ENCODE data around the gene NANP.
"Not testable (repeated sequence)": the region's sequence is repeated elsewhere in the genome, so short reads cannot be mapped to it uniquely, and the experiment has no call there.

Gene NANP

GRCh38 chr20:25605148-25605547, 18.7 kb downstream of the NANP start:
- no peak for DNase-seq

GRCh38 chr20:25604611-25605010, 19.2 kb downstream of the NANP start:
- DNase-seq = no peak

GRCh38 chr20:25602914-25603309, 20.9 kb downstream of the NANP start:
- not testable (repeated sequence) for DNase-seq

- DNase-seq = not testable (repeated sequence)
Measured at GRCh38 chr20:25602191-25602913, 21.5 kb downstream of the NANP start.

- DNase-seq = no peak
Measured at GRCh38 chr20:25601659-25602058, 22.2 kb downstream of the NANP start.

- no peak for DNase-seq
Measured at GRCh38 chr20:25600632-25601031, 23.2 kb downstream of the NANP start.

GRCh38 chr20:25592135-25592852, 31.5 kb downstream of the NANP start:
- no peak for DNase-seq

- DNase-seq = not testable (repeated sequence)
Measured at GRCh38 chr20:25590778-25591177, 33.0 kb downstream of the NANP start.

- no peak for DNase-seq
Measured at GRCh38 chr20:25588491-25588890, 35.3 kb downstream of the NANP start.

GRCh38 chr20:25587536-25587935, 36.3 kb downstream of the NANP start:
- no peak for DNase-seq

- DNase-seq = no peak
Measured at GRCh38 chr20:25586877-25587276, 36.9 kb downstream of the NANP start.

- peak; percentile 34 for DNase-seq
Measured at GRCh38 chr20:25584905-25585704, 38.7 kb downstream of the NANP start, which contains the start of gene NINL. TSS of gene NINL (minus strand) at chr20:25585531. CDS start at chr20:25526587, 58,944 bp downstream.

- DNase-seq = not testable (repeated sequence)
Measured at GRCh38 chr20:25583607-25584006, 40.2 kb downstream of the NANP start.

GRCh38 chr20:25580711-25581110, 43.1 kb downstream of the NANP start:
- no peak for DNase-seq

GRCh38 chr20:25579081-25579770, 44.6 kb downstream of the NANP start:
- DNase-seq = no peak

GRCh38 chr20:25576783-25577530, 46.9 kb downstream of the NANP start:
- no peak for DNase-seq

GRCh38 chr20:25574411-25574810, 49.4 kb downstream of the NANP start:
- peak; percentile 10 for DNase-seq

GRCh38 chr20:25573288-25574251, 50.2 kb downstream of the NANP start:
- no peak for DNase-seq

- DNase-seq = no peak
Measured at GRCh38 chr20:25571817-25572216, 52.0 kb downstream of the NANP start.

- no peak for DNase-seq
Measured at GRCh38 chr20:25571240-25571639, 52.6 kb downstream of the NANP start.

- no peak for DNase-seq
Measured at GRCh38 chr20:25570148-25570530, 53.7 kb downstream of the NANP start.

Measured in hematopoietic multipotent progenitor cell treated with erythropoietin and hydrocortisone succinate and interleukin-3 and kit ligand, for 4 days (in vitro differentiated cells).